Cardiac muscle cell (in vitro differentiated cells and primary cell): Measurements from ENCODE around the gene POU6F2. TPM values are rescaled to one million over a fixed set of nuclear protein-coding genes. Genes with fewer than 3 reads are reported as not detected.

Experiments
- DNase-seq, 2 donors: peaks; one replicate each; pipeline versions ENCODE4 v3.0.0 to v3.0.0-alpha.2; 2010 to 2017; ENCODE audit warnings: low read depth in 1 of 2, low spot score in 1 of 2
- H3K27ac ChIP-seq: fragments of 200-600 bp; sonication (generic); 2 replicates; pipeline ENCODE4 v1.5.1; 2016
- H3K27me3 ChIP-seq: fragments of 200-600 bp; sonication (generic); 2 replicates; pipeline ENCODE4 v1.6.0; 2016; ENCODE audit warnings: control low read depth
- H3K36me3 ChIP-seq: fragments of 200-600 bp; sonication (generic); 2 replicates; pipeline ENCODE4 v1.5.1; 2016; ENCODE audit warnings: control low read depth
- H3K4me1 ChIP-seq: fragments of 200-600 bp; sonication (generic); 2 replicates; pipeline ENCODE4 v1.8.1; 2017; ENCODE audit warnings: low read depth, mild to moderate bottlenecking, mixed run types
- H3K4me3 ChIP-seq: fragments of 200-600 bp; sonication (generic); 2 replicates; pipeline ENCODE4 v1.5.1; 2016; ENCODE audit warnings: mild to moderate bottlenecking
- H3K9me3 ChIP-seq: fragments of 200-600 bp; sonication (generic); 2 replicates; pipeline ENCODE4 v1.5.1; 2017; ENCODE audit warnings: low read depth, mild to moderate bottlenecking, control low read depth
- polyA plus RNA-seq: library from polyadenylated mRNA; unstranded; fragments of >200 nt; fragmentation: Nextera tagmentation; extraction: Ambion mirVana; gene quantifications from 2 replicates; pipeline ENCODE4 v1.2.1, GENCODE V29; 2016
- total RNA-seq: library from RNA; depleted of rRNA; stranded (reverse); fragments of >200 nt; gene quantifications from 2 replicates; pipeline ENCODE4 v1.2.3, GENCODE V29; 2016
- TF ChIP-seq, protein P1 (sequence below): IDR thresholded peaks from 2 replicates; pipeline ENCODE4 v1.5.1; 2012; ENCODE audit warnings: low read depth, mild to moderate bottlenecking, low read length

The POU6F2 gene
- total and polyA plus RNA-seq, 2 experiments from 2014 or later, result 1.7 to 3.6 TPM

DNA sequence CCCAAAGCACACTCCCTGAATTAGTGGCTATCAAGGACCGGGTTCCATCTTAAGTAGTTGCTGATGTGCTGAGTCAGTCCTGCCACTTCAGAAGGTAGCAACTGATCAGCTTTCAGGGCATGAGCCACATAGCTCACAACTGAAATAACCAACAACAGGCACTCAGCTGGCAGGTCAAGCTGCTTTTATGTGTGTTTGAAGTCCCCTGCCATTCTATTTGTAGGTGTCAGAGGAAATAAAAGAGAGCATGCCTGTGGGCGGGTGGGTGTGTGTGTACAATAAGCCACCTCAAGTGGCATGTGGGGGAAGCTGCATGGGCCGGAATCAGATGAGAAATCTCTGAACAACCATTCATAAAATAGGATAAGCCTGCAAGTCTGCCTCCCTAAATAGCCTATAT lies 474.2 kb downstream of the POU6F2 start:
- TF ChIP-seq, protein P1, sequence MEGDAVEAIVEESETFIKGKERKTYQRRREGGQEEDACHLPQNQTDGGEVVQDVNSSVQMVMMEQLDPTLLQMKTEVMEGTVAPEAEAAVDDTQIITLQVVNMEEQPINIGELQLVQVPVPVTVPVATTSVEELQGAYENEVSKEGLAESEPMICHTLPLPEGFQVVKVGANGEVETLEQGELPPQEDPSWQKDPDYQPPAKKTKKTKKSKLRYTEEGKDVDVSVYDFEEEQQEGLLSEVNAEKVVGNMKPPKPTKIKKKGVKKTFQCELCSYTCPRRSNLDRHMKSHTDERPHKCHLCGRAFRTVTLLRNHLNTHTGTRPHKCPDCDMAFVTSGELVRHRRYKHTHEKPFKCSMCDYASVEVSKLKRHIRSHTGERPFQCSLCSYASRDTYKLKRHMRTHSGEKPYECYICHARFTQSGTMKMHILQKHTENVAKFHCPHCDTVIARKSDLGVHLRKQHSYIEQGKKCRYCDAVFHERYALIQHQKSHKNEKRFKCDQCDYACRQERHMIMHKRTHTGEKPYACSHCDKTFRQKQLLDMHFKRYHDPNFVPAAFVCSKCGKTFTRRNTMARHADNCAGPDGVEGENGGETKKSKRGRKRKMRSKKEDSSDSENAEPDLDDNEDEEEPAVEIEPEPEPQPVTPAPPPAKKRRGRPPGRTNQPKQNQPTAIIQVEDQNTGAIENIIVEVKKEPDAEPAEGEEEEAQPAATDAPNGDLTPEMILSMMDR, result no peak
- H3K4me3 ChIP-seq, result no peak overlapping the region
- peak in 1 of 2 donors; percentile 66 for DNase-seq

DNA sequence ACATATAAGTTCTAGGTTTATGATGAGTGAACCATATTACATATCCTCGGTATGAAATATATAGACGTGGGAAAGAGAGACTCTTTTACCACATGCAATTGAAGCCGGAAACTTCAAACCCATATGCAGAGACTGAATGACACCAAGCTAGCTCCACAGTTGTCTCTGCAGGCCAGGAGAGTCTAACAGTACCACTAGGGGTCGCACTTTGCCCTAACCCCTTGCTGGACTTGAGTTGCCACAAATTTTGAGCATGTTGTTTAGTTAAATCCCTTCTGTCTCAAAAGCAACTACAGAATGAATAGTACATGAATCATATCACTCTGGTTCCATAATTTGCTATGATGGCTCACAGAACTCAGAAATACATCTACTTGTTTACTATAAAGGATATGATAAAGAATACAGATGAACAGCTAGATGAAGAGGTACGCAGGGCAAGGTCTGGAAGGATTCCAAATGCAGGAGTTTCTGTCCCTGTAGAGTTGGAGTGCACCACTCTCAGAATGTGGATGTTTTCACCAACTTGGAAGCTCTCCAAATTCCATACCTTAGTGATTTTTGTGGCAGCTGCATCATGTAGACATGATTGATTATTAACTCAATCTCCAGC lies 476.1 kb downstream of the POU6F2 start:
- H3K4me1 ChIP-seq, result peaks cover 12% of the 10 kb centered on the region
- no peaks in the 10 kb centered on the region for H3K9me3 ChIP-seq
- H3K36me3 ChIP-seq, result no peaks in the 10 kb centered on the region
- H3K4me3 ChIP-seq, result no peak overlapping the region
- H3K27me3 ChIP-seq, result no peaks in the 10 kb centered on the region
- TF ChIP-seq, protein P1, result peak; percentile 93
- no peak overlapping the region for H3K27ac ChIP-seq
- DNase-seq, result peak; percentile 70 to 73

More for the DNA sequence above, 474.2 kb downstream of the POU6F2 start:
- no peaks in the 10 kb centered on the region for H3K9me3 ChIP-seq
- H3K4me1 ChIP-seq, result peaks cover 12% of the 10 kb centered on the region
- H3K36me3 ChIP-seq, result no peaks in the 10 kb centered on the region
- H3K27ac ChIP-seq, result peak overlapping the region; percentile 61
- no peaks in the 10 kb centered on the region for H3K27me3 ChIP-seq

DNA sequence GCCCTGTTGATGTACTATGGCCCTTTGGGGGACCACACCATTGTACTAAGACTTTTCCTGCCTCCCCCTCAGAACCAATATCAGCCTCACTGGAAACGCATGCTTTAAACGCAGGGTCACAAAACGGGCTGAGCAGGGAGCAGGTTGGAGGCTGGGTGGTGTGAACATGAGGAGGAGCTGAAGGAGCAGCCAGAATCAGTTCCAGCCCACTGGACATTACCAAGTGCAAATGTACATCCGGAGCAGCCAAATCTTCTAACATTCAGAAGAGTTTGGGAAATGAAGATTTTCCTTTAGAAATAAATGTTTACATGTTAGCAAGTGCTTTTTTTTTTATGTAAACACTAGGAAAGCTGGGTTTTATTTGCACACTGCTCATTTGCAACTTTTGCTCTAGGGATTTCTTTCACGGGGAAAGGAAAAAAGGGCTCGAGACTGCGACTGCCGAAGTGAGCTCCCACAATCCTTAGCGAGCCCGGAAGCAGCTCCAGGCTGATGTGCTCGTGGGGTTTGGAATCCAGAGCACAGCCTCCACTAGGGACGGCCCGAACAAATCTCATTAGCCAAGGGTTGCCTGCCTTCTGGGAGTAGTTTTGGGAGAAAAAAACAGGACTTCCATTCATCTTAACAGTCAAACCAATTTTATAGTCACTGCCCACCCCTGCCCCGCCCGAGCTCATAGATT lies 480.5 kb downstream of the POU6F2 start:
- H3K4me3 ChIP-seq, result no peak overlapping the region

DNA sequence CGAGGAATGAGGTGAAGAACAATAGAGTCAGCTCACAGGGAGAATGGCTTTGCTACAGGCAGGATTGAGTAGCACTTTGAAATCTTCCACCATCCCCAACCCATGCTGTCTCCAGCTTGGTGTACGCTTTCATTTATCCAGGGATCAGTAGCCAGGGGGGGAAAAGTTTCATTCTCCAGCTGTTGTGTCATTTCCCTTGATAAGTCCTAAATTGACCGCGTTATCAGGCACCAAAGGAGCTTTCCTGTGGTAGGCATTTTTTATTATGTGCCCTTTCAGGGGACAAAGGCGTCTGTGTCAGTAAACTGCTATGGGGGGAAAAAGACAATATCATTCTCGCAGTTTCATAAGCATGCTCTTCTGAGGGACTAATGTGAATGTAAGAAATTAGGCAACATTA lies 481.9 kb downstream of the POU6F2 start:
- H3K4me3 ChIP-seq, result no peak overlapping the region
- TF ChIP-seq, protein P1, result no peak
- no peaks in the 10 kb centered on the region for H3K9me3 ChIP-seq
- no peaks in the 10 kb centered on the region for H3K4me1 ChIP-seq
- no peaks in the 10 kb centered on the region for H3K27me3 ChIP-seq
- H3K27ac ChIP-seq, result no peak overlapping the region
- no peaks in the 10 kb centered on the region for H3K36me3 ChIP-seq
- no peak for DNase-seq

More for the DNA sequence above, 480.5 kb downstream of the POU6F2 start:
- H3K27me3 ChIP-seq, result no peaks in the 10 kb centered on the region
- H3K27ac ChIP-seq, result no peak overlapping the region
- no peaks in the 10 kb centered on the region for H3K9me3 ChIP-seq
- TF ChIP-seq, protein P1, result no peak
- no peaks in the 10 kb centered on the region for H3K36me3 ChIP-seq
- H3K4me1 ChIP-seq, result no peaks in the 10 kb centered on the region
- DNase-seq, result no peak

DNA sequence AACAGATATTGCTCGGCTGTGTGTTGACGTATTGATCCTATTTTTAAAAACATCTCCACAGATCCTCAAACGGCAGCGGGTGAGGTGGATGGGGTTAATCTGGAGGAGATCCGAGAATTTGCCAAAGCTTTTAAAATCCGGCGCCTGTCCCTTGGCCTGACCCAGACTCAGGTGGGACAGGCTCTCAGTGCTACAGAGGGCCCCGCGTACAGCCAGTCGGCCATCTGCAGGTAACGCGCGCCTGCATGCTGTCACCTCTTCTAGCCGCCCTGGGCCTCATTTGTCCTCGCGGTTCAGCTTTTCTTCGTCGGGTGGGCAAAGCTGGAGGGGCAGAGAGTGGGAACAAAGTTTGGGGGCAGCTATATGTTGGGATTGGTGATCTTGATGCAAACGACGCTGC lies 482.8 kb downstream of the POU6F2 start:
- TF ChIP-seq, protein P1, result no peak
- no peaks in the 10 kb centered on the region for H3K27me3 ChIP-seq
- DNase-seq, result no peak

More for the DNA sequence above, 482.8 kb downstream of the POU6F2 start:
- Histone ChIP-seq H3K4me3 (no peak overlapping the region), H3K9me3 (no peaks in the 10 kb centered on the region), H3K36me3 (no peaks in the 10 kb centered on the region), H3K27ac (no peak overlapping the region), H3K4me1 (no peaks in the 10 kb centered on the region)
